GM19438 (cell line): ENCODE results near the gene TMUB1.

Source experiments
- ATAC-seq: cut with Tn5 transposase; IDR thresholded peaks from one replicate; pipeline ENCODE4 v1.9.1; 2021; ENCODE audit warnings: low read depth; ENCODE audit not compliant: unreplicated experiment

The TMUB1 gene, protein sequence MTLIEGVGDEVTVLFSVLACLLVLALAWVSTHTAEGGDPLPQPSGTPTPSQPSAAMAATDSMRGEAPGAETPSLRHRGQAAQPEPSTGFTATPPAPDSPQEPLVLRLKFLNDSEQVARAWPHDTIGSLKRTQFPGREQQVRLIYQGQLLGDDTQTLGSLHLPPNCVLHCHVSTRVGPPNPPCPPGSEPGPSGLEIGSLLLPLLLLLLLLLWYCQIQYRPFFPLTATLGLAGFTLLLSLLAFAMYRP

DNA sequence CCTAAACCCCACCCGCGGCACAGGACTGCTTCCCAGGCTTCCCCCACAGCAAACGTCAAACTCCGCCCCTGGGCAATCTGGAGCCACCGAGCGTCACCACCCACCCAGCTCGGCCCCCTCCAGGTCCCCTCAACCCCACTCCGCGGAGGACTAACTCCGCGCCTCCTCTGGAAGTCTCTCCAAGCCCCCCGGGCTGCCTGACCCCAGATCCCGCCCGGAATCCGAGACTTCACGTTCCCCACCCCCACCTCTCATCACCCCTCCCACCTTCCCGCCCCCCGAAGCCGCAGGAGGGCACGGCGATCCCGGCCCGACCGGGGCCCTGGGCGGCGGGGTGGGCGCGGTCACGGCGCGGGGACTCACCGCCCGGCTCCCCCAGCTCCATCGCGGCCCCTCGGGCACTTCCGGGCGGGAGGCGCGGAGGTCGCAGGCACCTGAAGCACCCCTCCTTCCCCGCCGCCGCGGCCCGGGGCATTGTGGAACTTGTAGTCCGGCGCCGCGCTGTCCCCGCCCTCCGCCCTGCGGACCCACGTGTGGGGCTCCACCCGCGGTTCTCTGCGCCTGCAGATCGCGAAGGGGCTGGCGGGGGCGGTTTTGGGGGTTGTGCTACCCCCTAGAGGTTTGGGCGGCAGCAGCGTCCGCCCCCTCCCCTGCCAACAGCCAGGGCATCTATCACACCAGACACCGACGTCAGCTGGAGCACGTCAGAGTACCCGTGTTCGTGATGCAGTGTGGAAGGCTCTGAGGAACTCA lies at the start of gene TMUB1:
Gene TMUB1, minus strand, starts transcription at position 423 of the 753 bp plus-strand sequence. CDS start 930 bp downstream, outside the sequence.
- peak; percentile 48 for ATAC-seq

GRCh38 chr7:151132461-151133205 lies 49.3 kb upstream of the TMUB1 start:
- ATAC-seq = no peak

DNA sequence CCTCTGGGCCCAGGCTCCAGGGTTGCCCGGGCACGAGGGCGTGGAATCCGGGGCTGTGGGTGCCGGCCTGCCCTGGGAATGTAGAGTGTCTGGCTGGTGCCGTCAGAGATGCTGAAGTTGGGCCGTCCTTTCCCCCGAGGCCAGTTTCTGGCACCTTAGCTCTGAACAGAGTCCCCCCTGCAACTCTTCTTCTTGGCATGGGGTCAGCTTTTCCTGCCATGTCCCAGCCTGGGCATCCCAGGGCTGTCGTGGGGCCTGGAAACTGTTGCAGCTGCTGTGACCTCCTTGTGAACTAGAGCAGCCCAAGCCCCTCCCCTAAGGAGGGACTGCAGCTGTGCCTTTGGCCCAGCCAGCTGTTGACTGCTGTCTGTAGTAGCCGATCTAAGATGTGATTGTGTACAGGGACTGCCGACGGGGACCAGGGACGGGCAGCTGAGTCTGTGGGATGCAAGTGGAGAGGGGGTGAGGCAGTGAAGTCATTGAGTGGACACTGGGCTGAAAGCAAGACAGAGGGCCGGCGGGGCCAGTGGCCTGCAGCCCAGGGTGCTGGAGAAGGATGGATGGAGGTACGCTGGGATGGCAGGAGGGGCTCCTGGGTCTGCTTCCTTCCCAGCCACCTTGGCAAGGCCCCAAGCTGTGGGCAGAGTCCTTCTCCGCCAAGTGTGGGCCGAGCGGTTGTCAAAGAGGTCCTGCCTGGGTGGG lies 48.5 kb upstream of the TMUB1 start:
- ATAC-seq = no peak

- no peak for ATAC-seq
These were observed 47.9 kb upstream of the TMUB1 start for GRCh38 chr7:151131224-151131591.

GRCh38 chr7:151130741-151131157 lies 47.5 kb upstream of the TMUB1 start:
- ATAC-seq = no peak

DNA sequence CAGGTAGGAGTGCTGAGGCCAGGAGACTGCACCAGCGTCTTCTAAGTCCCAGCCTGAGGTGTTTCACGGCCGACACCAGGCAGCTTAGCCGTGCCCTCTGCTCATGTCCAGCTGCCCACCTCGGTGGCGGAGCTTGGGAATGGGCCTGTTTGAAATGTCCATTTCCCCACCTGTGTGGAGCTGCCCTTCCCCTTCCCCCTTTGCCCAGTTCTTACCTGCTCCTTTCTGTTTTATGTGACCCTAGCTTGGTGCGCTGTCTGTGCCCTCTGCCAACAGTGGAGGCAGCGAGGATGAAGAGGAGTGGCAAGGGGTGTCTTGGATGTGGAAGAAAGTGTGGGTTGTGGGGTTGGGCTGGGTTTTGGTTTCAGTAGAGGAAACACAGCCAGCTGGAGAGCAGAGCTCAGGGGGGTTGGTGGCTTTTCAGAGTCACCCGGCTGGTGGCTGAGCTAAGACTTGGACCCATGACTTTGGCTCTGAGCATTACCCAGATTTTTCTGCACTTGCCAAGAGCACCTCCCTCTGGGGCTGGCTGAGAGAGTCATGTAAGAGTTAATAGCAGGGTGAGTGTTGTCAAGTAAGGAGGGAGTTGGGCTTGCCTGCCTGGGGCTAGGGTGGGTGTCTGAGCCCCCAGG lies 46.8 kb upstream of the TMUB1 start:
- no peak for ATAC-seq

DNA sequence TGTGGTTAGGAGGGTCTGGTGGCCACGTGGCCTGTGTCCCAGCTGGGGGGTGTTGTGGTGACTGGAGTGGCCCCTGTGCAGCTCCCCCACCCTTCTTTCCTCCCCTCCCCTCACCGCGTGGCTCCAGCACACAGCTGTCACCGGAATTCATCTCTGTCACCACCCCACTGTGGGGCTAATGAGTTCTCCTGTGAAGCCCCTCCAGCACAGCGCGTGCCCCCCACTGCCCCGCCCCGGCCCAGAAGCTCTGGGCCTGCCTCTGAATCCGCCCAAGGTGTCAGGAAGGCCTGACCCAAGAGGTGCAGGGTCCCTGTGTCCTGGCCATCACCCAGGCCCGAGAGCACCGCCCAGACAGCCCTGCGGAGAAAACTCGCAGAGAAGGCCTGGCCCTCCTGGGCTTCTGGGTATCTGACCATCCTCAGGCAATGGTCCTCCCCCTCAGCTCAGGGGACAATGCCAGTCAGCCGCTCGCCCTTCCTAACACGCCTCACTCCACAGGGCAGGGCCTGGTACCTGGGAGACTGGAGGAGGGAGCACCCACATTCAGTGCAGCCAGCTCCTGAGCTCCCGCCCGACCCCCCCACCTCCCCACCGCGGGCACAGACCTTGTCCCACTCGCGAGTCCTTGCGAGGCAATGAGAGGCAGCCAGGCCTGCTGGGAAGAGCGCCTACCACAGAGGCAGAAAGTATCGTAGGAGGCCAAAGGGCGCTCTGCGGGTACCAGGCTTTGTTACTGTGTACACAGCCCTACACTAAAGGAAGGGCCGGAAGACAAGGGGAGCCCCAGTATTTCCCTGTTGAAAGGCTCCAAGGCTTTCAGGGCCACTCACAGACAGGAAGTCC lies 46.0 kb upstream of the TMUB1 start:
- no peak for ATAC-seq

- ATAC-seq = no peak
These were observed 45.4 kb upstream of the TMUB1 start for GRCh38 chr7:151128716-151129115.

DNA sequence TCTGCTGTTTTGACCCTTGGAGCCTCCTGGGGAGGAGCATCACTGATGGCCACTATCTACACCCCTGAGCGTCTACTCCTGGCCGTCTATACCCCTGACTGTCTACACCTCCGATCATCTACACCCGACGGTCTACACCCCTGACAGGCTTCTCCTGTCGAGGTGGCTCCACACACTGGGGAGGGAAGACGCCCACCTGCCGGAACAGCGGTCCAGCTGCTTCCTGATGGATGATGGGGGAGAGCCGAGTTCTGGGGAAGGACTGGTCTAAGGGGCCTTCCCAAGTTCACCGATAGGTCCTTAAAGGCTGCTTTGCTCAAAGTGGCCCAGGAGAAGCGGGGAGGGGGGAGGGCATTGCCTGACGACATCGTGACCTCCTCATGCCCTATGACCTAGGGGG lies 44.9 kb upstream of the TMUB1 start:
- ATAC-seq = no peak

DNA sequence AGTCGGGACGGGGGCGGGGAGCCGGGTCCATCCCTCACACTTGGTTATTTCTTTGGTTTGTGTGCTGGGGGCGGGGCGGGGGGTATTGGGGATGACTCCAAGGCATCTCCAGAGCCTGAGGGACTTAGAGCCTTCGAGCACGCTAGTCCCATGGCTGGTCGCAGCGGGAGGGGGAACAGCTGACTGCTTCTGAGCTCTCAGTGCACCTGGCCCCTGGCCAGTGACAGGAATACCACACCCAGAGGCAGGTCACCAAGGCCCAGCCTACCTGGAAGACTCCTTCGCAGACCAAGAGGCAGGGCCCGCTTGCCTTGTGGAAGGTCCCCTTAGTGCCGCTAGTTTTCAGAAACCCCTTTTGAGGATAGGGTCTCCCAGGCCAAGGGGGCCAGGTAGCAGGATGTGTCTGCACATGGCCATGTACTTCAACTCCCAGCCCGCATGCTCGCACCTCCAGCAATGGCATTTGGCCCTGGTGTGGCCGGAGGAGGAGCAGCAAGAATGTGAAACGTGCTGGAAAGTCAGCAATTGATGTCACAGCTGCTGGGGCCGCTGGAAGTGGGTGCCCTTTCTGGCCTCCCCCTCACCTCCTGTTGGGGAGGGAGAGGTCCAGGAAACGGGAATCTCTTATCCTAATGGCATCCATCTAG lies 43.3 kb upstream of the TMUB1 start:
- no peak for ATAC-seq

DNA sequence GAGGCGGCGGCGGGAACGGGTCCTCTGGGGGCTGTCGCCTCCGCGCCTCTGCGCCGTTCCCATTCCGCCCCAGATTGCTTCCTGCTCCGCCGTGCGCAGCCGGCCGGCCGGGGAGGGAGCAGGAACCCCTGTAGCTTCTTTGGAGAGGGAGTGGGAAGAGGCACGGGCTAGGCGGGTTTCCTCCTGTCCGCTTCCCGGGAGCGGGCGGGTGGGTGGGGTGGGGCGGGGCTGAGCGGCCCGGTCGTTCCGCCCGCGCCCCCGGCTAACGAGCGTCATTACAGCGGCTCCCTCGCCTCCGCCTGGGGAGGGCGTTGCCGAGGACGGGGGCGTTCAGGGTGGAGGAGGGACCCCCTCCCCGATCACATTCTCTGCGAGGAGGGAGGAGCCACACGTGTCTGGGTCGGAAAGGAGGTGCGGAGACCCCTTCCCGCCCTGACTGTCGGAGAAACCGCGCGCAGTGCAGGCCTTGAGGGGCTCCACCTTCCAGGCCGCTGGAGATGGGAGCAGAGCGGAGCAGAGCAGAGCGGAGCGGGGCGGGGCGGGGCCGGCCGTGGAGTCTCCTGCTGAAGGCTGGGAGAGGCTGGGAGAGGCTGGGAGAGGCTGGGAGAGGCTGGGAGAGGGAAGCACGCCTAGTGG lies 42.7 kb upstream of the TMUB1 start:
- no peak for ATAC-seq

DNA sequence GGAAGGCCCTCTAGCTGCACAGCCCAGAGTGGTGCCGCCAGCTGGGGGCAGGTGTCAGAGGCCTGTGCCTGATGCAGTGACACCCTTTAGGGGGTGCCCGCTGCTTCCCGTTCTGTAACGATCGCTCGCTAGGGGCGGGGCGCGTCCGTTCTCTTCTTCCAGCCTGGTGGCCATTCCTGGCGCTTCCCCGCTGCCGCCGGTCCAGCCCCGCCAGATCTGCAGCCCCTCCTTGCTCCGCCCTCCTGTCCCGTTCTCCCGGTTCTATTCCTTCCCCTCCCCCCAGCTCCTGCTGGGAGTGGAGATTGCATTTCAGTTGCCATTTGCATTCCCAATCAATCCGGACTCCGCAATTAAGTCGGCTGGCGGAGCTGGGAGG lies 42.2 kb upstream of the TMUB1 start:
- ATAC-seq = no peak

GRCh38 chr7:151124899-151125399 lies 41.7 kb upstream of the TMUB1 start:
- ATAC-seq = no peak

DNA sequence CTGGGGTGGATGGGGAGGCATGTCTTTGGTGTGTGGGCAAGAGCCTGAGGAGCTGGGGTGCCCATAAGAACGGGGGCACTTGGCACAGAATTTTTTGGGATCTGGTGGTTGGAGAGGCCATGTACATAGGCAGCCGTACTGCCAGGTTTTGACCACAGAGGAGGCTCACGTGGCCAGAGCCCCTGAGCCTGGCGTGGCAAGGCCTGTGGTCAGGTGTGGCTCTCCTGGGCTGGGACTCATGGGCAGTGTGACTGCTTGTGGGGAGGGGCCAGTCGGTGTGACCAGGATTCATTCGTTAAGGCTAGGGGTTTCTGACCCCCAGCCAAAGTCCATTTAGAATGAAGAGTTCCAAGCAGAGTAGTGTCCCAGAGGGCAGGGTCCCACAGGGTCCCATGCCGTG lies 41.2 kb upstream of the TMUB1 start:
- ATAC-seq = no peak

- peak; percentile 92 for ATAC-seq
These were observed 40.6 kb upstream of the TMUB1 start for GRCh38 chr7:151123822-151124464.

DNA sequence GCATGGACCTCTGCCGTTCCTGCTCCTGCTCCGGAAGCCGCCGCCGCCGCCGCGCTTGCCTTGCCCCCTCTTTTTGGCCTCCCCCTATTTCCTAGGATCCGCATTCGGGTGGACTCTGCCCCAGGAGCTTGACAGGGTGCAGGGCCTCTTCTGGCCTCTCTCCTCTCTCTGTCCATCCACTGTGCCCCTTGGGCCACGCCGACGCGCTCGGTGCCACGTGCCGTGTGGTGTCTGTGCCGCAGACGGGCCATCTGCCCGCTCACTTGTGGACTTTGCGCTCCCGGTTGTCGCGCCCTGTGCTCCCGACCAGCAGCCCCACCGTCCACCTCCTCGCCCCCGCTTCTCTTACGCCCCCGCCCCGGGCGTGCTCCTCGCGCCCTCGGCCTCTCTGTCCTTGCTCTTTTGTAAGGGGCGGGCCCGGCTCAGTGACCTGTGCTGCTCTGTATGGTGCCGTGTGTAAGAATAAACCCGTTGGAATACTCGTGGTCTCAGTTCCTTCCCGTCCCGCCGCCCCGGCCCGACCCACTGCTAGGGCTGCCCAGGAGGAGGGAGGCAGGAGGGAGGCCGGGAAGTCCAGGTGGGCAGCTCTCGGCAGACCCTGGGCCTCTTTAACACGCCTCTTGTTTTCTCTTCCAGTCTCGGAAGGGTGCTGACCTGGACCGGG lies 40.0 kb upstream of the TMUB1 start:
- no peak for ATAC-seq

DNA sequence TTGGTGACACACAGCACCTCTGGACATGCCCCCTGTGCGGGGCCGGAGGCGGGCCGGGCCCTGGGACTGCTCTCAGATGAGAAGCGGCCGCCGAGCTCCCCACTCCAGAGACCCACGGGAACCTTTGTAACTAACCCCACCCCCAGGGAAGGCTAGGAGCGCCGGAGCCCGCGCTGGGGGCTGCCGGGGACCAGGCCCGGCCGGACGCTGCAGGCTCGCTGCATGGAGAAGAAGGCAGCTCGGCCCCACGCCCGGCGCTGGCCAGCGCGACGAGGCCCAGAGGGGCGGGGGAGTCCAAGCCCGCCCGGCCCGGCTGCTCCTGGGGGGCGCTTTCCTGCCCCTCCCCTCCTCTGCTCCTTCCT lies 39.5 kb upstream of the TMUB1 start:
- no peak for ATAC-seq

DNA sequence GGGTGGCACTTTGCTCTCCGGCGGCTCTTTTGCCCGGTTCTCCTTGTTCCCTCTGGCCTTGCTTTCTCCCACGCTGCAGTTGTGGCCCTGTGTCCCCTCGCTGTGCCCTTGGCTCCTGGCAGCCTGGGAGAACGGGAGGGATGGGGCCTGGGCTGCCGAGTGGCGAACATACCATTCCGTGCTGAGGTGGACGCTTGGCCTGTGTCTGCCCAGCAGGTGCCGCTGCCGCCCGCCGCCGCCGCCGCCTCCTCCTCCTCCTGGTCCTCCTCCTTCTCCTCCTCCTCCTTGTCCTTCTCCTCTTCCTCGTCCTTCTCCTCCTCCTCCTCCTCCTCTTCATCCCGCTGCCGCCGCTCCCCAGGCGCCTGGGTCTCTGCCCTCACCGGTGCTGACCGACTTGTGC lies 39.0 kb upstream of the TMUB1 start:
- ATAC-seq = no peak
